ENCODE results near the gene RPL23. TPM values are rescaled to one million over a fixed set of nuclear protein-coding genes. Genes with fewer than 3 reads are reported as not detected.

The RPL23 gene
- polyA plus RNA-seq, 1 donor from 2014 or later: 1,333 TPM

- H3K36me3 ChIP-seq (ENCODE audit: insufficient read depth, low read length): no peaks in the 10 kb centered on the region
- no peaks in the 10 kb centered on the region for H3K9me2 ChIP-seq (ENCODE audit: insufficient read depth, low read length)
- H3K27ac ChIP-seq (ENCODE audit: low read length): no peak overlapping the region
- TF ChIP-seq REST (IDR thresholded peaks at IDR 0.05; ENCODE audit: borderline replicate concordance): no peak
- no peak for TF ChIP-seq TAF1 (IDR thresholded peaks at IDR 0.05; ENCODE audit: low read depth)
- no peak for TF ChIP-seq EZH2 (IDR thresholded peaks at IDR 0.05; ENCODE audit: borderline replicate concordance, insufficient read depth, low read length, poor library complexity, severe bottlenecking)
- no peaks in the 10 kb centered on the region for H3K9me3 ChIP-seq (ENCODE audit: low read length)
- H3F3A ChIP-seq (ENCODE audit: insufficient read depth, low read length, poor library complexity, severe bottlenecking): peaks cover 7% of the 10 kb centered on the region
- H3K4me3 ChIP-seq (ENCODE audit: low read length): no peak overlapping the region
- no peaks in the 10 kb centered on the region for H3K27me3 ChIP-seq (ENCODE audit: insufficient read depth, low read depth, low read length)
- H4K20me1 ChIP-seq (ENCODE audit: insufficient read depth): no peaks in the 10 kb centered on the region
- H3K4me2 ChIP-seq (ENCODE audit: low read length): no peak overlapping the region
- no peak overlapping the region for H3K9ac ChIP-seq (ENCODE audit: low read length)
- peaks cover 42% of the 10 kb centered on the region for H3K79me2 ChIP-seq (replicated peaks; ENCODE audit: insufficient read depth, low read length)
- no peak overlapping the region for H2AFZ ChIP-seq (ENCODE audit: low read depth, low read length)
Measured at GRCh38 chr17:38881600-38882191, 28.2 kb upstream of the RPL23 start.

- Histone ChIP-seq H3K4me2 (ENCODE audit: low read length) (no peak overlapping the region), H4K20me1 (ENCODE audit: insufficient read depth) (no peaks in the 10 kb centered on the region), H3K27me3 (ENCODE audit: insufficient read depth, low read depth, low read length) (no peaks in the 10 kb centered on the region), H3K9me2 (ENCODE audit: insufficient read depth, low read length) (no peaks in the 10 kb centered on the region), H3K9ac (ENCODE audit: low read length) (no peak overlapping the region), H2AFZ (ENCODE audit: low read depth, low read length) (no peak overlapping the region), H3K36me3 (ENCODE audit: insufficient read depth, low read length) (no peaks in the 10 kb centered on the region), H3K27ac (ENCODE audit: low read length) (no peak overlapping the region), H3K79me2 (replicated peaks; ENCODE audit: insufficient read depth, low read length) (peaks cover 45% of the 10 kb centered on the region), H3K9me3 (ENCODE audit: low read length) (no peaks in the 10 kb centered on the region), H3K4me3 (ENCODE audit: low read length) (no peak overlapping the region), H3F3A (ENCODE audit: insufficient read depth, low read length, poor library complexity, severe bottlenecking) (peaks cover 2% of the 10 kb centered on the region)
- no peak for TF ChIP-seq RAD21 (conservative IDR thresholded peaks at IDR 0.05)
- TF ChIP-seq TAF1 (IDR thresholded peaks at IDR 0.05; ENCODE audit: low read depth): no peak
- TF ChIP-seq CTCF (IDR thresholded peaks at IDR 0.05; ENCODE audit: poor library complexity, severe bottlenecking): no peak
- no peak for TF ChIP-seq EP300 (conservative IDR thresholded peaks at IDR 0.05; ENCODE audit: poor library complexity, severe bottlenecking)
- TF ChIP-seq POLR2AphosphoS5 (IDR thresholded peaks at IDR 0.05): no peak
- no peak for TF ChIP-seq SMC3 (conservative IDR thresholded peaks at IDR 0.05; ENCODE audit: poor library complexity)
- TF ChIP-seq EZH2 (IDR thresholded peaks at IDR 0.05; ENCODE audit: borderline replicate concordance, insufficient read depth, low read length, poor library complexity, severe bottlenecking): no peak
- TF ChIP-seq MXI1 (conservative IDR thresholded peaks at IDR 0.05; ENCODE audit: poor library complexity, severe bottlenecking): no peak
- no peak for TF ChIP-seq REST (IDR thresholded peaks at IDR 0.05; ENCODE audit: borderline replicate concordance)
Measured at GRCh38 chr17:38879878-38880665, 26.6 kb upstream of the RPL23 start.

All from neural cell (in vitro differentiated cells).